Femur (tissue), 1 donor: ENCODE measurements around the gene TSPO2.

Experiments used
- DNase-seq: peaks from one replicate; pipeline ENCODE4 v3.0.0-alpha.2; 2017

Gene TSPO2

DNA sequence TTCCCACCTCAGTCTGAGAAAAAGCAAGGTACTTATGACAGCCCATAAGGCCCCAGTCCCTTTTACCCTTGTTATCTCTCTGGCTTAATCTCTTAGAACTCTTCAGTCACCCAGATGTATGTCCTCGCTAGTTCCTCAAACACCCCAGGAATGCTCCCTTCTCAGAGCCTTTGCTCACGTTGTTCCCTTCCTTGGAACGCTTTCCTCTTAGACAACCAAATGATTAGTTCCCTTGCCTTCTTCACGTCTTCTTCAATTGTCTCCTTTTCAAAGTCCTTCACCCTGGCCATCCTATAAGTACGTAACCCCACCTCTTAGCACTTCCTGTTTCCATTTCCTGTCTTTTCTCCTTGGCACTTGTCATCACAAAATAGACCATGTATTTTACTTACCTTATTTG is 9.6 kb downstream of the TSPO2 start:
- no peak for DNase-seq

DNA sequence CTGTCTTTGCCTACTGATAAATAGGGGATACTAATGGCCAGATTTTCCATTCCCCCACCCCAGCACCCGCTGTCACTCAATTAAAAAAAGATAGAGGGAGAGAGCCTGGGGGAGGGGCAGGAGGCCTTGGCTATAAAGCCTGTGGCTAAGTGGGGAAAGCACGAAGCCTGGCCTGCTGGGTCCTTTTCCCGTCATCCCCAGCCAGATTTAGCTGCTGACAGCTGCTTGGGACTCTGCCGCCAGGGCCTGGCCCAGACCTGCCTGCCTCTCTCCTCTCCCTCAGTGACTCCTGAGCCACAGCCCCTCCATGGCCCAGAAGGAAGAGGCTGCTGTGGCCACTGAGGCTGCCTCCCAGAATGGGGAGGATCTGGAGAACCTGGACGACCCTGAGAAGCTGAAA is 10.8 kb downstream of the TSPO2 start, which contains the start of gene APOBEC2:
APOBEC2 (plus strand) TSS at position 162 of the 400 bp plus-strand sequence; CDS start at position 308, 146 bp downstream.
- DNase-seq = peak; percentile 66

GRCh38 chr6:41054511-41054910 is 12.2 kb downstream of the TSPO2 start:
- DNase-seq = no peak

DNA sequence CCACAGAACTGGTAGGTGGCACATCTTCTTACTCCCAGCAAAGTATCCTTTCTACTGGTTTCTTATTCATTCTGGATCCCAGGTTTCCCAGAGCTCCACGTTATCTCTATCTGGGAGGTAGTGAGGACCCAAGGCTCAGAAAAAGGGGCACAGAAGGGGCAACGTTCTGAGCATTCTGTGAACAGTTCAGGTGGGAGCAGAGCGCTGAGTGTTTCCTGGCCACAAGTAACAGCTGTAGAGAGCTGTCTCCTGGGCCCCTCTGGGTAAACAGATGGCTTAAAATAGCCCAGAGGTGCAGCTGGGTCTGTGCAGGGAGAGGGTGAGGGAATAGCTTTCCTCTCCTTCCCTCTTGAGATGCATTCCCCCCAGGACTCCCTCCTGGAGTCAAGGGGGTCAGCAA is 12.9 kb downstream of the TSPO2 start:
- DNase-seq = peak; percentile 40

GRCh38 chr6:41056768-41057490 is 14.7 kb downstream of the TSPO2 start:
- DNase-seq = no peak

DNA sequence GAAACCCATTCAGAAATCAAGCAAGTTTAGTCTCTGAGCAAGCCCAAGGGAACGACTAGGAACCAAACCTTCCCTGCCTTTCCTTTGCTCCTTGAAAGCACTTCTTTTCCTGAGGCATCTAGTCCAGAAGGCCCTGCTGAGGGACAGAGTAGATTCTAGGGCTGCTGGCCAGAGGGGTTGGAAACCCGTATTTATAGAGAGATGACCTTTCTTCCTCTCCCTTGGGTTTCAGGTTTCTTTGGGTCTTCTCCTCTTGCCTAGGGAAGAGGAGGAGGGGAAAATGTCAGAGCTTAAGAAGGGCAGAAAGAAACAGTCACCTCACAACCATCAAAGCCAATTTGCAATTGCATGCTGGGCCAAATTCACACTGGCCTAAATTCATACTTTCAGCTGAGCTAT is 16.5 kb downstream of the TSPO2 start:
- no peak for DNase-seq

DNA sequence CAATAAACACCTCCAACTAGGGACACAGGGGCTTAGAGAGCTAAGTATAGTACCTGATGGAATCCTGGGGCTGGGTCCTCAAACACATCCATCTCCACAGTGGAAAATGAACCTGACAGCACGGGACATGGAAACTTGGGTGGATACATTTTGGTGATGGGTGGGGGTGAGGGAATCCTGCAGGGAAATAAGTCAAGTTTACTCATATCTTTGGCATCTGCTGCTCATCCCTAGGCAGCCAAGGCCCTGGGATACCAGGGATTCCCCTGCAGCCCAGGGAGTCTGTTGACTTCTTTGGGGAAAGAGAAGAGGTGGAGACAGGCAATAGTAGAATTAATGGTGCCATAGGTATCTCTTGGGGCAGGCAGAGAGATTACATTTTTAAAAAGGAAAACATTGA is 17.3 kb downstream of the TSPO2 start:
- no peak for DNase-seq

DNA sequence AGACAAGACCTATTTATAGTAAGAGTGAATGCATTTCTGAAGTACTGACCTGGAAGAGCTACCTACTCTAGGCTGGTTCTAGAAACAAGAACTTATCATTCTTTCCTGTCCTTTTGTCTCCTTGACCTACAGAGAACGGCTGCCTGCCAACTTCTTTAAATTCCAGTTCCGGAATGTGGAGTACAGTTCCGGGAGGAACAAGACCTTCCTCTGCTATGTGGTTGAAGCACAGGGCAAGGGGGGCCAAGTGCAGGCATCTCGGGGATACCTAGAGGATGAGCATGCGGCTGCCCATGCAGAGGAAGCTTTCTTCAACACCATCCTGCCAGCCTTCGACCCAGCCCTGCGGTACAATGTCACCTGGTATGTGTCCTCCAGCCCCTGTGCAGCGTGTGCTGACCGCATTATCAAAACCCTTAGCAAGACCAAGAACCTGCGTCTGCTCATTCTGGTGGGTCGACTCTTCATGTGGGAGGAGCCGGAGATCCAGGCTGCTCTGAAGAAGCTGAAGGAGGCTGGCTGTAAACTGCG is 19.0 kb downstream of the TSPO2 start:
- no peak for DNase-seq

- DNase-seq = no peak
These were observed 19.8 kb downstream of the TSPO2 start for GRCh38 chr6:41062056-41062455.

DNA sequence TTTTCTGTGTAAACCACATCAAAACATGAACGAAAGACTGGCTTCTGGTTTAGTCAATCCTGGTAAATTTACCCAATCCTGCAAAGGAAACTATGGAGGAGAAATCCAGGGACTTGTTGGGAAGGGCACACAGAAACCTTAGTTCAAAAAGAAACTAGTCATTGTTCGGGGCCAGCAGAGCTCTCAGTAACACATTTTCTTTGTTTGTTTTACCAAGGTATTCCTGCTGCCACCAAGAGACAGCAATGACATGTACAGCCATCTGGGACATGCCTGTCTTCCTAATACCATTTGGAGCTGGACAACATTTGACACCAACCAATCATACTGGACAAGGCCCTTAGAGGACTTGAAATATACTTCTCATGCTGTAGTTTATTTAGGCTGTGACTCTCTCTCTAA is 21.6 kb downstream of the TSPO2 start:
- DNase-seq = no peak

DNA sequence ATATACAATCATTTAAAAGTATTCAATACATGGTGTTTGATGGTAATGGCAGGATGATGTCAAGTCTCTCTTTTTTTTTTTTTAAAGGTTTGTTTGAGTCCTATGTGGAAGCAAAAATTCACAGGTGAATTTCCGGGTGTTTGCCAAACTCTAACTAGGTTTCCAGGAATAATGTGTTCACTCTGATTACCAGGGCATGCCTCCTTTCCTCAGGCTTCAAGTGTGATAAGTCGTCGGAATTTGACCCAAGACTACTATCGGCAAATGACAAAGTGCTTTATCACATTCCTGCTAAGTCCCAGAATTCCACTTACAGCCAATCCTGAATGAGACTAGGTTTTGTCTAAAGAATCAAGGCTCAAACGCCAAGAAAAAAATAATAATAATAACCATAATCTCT is 22.6 kb downstream of the TSPO2 start:
- no peak for DNase-seq

DNA sequence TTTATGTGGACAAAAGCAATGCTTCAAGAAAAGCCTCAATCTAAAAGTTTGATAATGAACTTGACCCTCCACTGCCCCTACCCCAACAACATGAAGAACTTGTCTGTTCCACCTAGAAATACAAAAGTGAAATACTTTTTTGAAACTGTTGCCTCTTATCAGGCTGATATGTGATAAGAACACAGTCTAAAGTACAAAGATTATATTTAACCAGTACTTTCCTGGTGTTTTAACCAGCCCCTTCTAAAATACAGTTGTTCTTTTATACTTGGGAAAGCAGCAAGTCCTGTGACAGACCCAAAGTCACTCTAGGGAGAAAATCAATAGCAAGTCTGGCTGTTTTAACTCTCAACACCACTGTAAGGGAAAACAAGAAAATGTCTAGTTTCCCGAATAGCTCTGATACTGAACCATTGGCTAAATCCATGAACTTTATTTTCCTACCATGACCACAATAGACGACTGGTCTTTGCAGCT is 23.3 kb downstream of the TSPO2 start:
- no peak for DNase-seq

GRCh38 chr6:41066867-41067304 is 24.6 kb downstream of the TSPO2 start:
- DNase-seq = peak; percentile 83

DNA sequence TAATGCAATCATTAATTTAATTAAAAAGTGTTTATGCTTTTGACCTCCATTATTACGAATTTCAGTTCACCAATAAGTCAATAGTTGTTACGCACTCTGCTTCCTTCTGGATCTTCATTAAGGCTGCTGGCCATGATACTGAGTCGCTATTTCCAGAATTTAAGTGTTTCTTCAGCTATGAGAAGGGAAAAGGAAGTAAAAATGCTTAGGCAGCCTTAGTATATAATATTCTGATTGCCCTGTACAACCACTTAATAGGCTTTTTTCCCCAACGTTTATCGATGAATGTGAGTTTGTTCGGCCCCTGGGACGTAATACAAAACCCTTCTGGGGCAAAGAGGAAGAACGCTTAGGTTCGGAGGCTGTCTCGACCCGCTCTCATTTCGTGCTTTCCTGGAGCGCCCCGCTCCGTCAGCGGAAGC is 29.2 kb downstream of the TSPO2 start:
- no peak for DNase-seq

DNA sequence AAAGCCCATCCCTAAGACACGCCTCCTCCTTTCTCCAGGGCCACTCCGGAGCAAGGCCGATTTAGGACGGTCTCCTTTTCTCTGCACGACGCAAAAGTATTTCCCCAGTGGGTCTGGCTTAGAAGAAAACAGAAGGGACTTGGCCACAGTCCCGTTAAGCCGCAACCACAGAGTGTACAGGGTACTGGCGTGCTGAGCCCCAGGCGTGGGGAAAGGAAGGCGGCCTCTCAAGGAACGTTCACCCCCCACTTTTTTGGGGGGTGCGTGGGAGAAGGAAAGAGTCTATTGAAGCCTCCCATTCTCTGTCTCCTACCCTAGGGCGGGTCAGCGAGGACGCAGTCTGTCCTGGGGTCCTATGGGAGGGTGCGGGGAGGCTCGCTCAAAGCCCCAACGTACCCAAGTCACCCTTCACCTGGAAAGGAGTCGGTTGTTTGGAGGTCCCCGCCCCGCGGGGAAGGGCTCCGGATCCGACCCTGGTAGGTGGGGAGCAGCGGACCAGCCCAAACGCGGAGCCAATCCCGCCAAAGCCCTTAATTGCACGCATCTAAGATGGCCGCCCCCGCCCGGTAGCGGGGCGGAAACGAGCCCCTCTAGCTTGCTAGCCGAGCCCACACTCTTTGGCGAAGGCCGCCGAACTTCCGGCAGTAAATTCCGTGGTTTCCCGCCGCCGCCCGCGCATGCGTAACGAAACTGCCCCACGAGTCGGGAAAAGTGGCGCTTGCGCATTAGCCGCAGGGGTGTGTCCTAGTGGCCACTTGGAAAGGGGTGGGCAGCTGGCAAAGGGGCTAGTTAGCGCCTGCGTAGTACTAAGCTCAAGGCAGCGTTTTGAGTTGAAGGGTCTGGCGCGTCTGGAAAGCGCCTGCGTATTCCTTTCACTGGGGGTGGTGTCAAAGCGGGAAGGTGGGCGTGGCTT is 29.9 kb downstream of the TSPO2 start, which contains the start of gene OARD1:
OARD1 (minus strand) TSS at position 434 of the 913 bp plus-strand sequence. CDS start 722 bp downstream, outside the sequence.
- DNase-seq = peak; percentile 100

GRCh38 chr6:41072836-41073202 is 30.6 kb downstream of the TSPO2 start, which contains the start of gene NFYA:
NFYA (plus strand) TSS chr6:41072974; CDS start chr6:41079090, 6,116 bp downstream.
- no peak for DNase-seq

DNA sequence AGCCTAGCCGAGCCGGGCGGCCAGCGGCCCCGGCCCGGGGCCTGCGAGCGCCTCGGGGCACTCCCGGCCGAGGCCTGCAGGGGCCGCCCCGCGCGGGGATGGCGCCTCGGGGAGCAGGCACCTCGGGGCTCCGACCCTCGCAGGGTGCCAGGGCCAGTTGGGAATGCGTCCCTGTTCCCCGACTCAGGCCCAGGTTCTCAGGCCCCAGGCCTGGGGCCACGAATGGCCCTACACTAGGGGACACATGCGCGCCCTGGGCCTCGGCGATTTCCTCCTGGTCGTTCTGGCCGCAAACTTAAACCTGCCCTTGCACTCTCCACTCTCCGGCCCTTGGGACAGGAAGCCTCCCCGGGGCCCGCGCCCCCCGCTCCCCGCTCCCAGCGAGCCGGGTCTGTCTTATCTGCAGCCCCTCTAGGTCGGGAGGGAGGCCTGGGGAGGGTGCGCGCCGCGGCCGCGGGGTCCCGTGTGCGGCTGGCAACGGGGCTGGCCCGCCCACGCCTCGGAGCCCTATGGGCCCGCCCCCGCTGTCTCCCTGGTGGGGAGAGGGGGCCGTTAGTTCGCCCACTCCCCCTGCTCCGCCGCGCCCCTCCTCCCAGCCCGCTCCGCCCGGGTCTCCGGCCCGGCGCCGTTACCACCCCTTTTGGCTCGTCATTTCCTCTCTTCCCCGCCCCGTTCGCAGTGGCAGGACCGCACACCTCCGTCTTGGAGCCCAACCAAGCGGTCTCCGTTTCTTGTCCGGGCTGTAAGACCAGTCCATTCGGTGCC is 31.1 kb downstream of the TSPO2 start:
- peak; percentile 93 for DNase-seq

DNA sequence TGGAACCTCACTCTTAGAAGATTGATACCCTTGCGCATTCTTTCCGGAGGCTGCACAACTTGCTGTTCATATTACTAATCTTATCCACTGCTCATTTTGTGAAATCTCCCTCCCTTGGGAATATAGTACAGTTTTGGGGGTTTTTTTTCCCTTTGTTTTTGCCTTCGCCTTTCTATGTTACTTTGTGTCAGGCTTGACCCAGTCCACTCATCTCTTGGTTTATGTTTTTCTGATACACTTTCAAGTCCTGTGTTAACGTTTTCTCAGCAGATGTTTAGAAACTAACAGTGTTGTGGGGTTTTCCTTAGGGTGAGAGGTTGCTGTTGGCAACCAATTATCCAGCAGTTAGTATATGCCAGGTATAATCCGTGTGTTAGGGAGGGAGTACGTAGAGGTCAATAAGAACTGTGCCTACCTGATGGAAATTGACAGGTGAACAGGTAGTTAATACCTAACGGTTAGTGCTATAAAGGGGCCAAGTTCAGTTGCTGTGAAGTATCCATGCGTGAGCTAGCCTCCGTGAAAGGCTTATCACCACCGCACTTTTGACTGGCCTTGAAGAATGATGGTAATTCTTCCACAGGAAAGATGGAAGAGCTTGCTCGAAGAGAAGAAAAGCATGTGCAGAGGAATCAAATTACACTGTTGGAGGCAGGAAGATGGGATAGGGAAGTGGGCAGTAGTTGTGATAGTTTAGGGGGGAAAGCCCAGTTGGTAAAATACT is 31.9 kb downstream of the TSPO2 start:
- no peak for DNase-seq

- no peak for DNase-seq
These were observed 32.6 kb downstream of the TSPO2 start for GRCh38 chr6:41074692-41075436.

DNA sequence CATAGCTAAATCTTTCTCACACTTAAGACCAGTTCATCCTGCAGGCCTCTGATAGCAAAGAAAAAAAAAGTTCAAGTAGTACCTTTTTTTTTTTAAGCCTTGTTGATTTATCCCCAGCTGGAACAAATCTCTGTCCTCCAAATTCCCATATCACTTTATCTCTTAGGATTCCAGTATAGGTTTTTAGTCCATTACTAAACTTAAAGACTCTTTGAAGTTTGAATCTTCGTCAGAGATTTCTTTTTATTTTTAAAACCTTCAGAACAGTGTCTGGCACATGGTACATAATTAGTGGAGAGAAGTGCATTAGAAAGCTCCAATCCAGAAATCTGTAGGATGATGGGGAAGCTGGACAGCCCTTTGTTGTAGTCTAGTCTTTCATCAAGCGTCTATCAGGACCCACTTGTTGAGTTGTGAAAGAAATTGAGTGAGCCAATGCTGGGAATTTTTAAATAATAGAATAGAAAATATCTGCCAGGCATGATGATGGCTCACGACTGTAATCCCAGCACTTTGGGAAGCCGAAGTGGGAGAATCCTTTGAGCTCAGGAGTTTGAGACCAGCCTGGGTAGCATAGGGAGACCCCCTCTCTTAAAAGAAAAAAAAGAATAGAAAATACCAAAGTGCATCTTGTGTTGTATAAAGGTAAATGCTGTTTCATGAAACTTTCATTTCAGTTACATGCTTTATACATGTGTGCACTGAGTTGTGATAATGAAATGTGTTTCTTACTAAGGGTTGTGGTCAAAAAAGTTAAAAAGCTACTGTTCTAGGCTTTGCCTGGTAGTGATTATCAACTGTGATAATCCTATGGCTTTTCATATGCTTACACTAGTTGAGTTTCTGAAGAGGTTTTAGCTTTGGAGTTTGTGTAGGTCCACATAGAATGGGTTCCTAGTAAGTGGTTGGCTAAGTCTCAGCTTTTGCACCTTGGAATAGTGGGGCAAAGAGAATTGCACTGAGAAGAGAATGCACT is 33.7 kb downstream of the TSPO2 start:
- no peak for DNase-seq
